GM19239 (cell line): ENCODE data around the gene HCFC1R1.
"Not testable (repeated sequence)": the region's sequence is repeated elsewhere in the genome, so short reads cannot be mapped to it uniquely, and the experiment has no call there.

Experiments used
- DNase-seq: peaks from one replicate; pipeline ENCODE4 v3.0.0; 2011; ENCODE audit warnings: low spot score; ENCODE audit not compliant: insufficient read length
- FAIRE-seq: peaks from 2 replicates; lab custom pipeline; 2011; peaks lifted over from hg19 to GRCh38; lab: Jason Lieb, UNC

Gene HCFC1R1, protein sequence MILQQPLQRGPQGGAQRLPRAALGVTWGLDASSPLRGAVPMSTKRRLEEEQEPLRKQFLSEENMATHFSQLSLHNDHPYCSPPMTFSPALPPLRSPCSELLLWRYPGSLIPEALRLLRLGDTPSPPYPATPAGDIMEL

DNA sequence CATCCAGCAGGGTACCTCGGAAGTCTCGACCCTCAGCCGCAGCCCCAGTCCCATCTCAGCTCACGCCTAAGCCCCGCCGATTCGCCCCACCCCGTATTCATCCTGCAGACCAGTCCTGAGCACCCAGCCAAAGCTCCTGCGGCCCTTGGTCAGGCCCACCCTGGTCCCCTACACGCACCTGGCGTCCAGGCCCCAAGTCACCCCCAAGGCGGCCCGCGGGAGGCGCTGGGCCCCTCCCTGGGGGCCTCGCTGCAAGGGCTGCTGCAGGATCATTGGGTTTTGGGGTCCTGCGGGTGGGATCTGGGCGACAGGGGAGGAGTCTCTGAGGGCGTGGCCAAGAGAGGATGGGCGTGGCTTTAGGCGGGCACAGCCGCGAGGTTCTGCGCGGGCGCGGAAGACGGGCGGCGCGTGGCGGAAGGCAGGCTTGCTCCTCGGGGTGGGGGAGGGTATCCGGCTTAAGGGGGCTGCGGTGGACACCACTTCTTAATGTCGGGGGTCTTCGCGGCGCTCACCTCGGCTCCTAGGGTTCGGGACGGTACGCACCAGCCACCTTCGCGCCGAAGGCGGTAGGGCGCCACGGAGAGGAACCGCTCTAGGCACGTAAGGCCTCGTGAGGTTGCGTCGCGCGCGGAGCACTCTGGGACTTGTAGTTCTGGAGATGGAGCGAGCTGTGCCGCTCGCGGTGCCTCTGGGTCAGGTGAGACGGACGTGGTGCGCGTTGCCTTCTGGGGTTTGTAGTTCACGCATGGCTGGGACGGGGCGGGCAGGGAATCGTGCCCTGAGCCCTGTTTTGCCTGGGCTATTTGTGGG, at the start of gene HCFC1R1, which contains the start of gene THOC6:
TSS of gene HCFC1R1 (minus strand) at position 274 of the 810 bp plus-strand sequence. CDS start at position 273, 1 bp downstream.
TSS of gene THOC6 (plus strand) at position 367 of the 810 bp plus-strand sequence. CDS start at position 659, 292 bp downstream.
- FAIRE-seq (peak; percentile 99), DNase-seq (peak; percentile 92)

DNA sequence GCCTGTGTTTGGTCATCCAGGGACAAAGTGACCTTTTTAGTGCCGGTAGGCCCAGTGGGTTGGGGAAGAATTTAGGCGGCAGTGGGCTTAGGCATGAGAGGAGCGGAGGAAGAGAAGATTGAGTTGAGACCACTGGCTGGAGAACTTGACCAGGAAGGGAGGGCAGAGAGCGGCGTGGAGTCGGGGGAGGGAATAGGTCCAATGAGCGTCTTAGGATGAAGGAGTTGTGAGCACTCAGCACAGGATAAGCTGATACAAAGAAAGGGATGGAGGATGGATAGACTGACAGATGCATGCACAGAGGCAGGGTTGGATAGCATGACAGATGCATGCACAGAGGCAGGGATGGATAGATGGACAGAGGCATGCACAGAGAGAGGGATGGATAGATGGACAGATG, 49.7 kb upstream of the HCFC1R1 start:
- FAIRE-seq (no peak), DNase-seq (no peak)

DNA sequence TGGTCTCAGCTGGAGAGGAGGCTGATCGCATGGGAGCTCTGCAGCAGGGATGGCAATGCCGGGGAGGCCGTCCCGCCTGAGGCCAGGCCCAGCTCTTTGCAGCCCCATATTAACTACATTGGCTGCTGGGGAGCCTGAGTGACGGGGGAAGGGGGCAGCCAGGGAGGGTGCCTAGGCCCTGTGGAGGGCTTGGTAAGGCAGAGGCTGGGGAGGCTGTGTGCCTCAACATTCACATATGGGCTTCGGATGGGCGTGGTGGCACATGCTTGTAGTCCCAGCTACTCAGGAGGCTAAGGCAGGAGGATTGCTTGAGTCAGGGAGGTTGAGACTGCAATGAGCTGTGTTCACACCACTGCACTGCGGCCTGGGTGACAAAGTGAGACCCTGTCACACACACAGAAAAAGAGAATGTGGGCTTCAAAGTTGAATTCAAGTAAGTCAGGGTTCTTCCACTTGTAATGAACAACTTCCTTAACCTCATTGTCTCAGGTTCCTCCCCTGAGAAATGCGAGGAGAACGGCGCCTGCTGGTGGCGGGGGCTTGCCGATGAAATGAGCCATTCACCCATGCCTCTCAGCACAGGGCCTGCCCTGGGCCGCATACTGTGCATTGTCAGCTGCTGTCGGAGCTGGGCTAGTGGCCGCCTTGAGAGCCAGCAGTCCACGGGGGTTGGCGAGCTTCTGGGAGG, 49.0 kb upstream of the HCFC1R1 start:
- not testable (repeated sequence) for DNase-seq
- FAIRE-seq: peak; percentile 90

DNA sequence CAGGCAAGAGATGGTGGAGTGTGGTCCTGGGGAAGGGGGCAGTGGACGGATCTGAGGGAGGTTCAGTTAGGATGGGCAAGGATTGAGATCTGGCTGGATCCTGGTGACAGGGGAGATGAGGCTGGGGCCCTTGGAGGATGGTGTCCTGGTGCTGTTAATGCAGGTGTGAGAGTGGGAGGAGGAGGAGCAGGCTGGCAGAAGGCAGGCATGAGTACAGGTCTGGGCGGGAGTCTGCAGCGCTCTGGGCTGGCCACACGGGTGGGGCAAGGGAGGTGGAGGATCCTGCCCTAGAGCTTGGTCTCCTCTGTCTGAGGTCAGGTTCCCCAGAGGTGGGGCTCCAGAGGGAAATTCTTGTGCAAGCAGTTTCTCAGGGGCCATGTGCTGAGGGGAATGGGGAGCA, 48.4 kb upstream of the HCFC1R1 start:
- not testable (repeated sequence) for FAIRE-seq

DNA sequence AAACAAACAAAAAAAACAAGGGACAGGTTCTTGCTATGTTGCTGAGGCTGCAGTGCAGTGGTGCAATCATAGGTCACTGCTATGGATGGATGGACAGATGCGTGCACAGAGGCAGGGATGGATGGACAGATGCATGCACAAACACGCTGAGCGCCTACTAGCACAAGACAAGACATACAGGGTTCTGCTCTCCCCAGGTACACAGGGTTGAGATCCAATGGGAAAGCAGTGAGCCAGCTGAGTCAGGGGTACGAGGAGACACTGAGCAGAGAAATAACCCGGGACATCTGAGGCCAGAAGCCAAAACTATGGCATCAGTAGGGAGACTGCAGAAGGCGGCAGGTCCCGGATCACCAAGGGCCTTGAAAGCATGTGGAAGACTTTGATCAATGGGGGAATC, 47.9 kb upstream of the HCFC1R1 start:
- no peak for DNase-seq
- FAIRE-seq: no peak

More for the DNA sequence above, 48.4 kb upstream of the HCFC1R1 start:
- not testable (repeated sequence) for DNase-seq

DNA sequence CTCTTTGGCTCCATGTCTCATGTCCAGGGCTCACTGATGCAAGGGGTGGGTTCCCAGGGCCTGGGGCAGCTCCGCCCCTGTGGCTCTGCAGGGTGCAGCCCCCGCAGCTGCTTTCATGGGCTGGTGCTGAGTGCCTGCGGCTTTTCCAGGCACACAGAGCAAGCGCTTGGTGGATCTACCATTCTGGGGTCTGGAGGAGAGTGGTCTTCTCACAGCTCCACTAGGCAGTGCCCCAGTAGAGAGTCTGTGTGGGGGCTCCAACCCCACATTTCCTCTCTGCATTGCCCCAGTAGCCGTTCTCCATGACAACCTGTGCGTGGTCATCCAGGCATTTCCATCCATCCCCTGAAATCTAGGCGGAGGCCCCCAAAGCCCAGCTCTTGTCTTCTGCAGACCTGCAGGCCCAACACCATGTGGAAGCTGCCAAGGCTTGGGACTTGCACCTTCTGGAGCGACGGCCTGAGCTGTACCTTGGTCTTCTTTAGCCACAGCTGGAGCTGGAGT, 46.9 kb upstream of the HCFC1R1 start:
- no peak for FAIRE-seq
- no peak for DNase-seq

DNA sequence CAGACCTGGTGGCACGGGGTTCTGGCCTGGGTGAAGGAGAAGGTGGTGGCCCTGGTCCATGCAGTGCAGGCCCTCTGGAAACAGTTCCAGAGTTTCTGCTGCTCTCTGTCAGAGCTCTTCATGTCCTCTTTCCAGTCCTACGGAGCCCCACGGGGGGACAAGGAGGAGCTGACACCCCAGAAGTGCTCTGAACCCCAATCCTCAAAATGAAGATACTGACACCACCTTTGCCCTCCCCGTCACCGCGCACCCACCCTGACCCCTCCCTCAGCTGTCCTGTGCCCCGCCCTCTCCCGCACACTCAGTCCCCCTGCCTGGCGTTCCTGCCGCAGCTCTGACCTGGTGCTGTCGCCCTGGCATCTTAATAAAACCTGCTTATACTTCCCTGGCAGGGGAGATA, 45.4 kb upstream of the HCFC1R1 start:
- not testable (repeated sequence) for DNase-seq

DNA sequence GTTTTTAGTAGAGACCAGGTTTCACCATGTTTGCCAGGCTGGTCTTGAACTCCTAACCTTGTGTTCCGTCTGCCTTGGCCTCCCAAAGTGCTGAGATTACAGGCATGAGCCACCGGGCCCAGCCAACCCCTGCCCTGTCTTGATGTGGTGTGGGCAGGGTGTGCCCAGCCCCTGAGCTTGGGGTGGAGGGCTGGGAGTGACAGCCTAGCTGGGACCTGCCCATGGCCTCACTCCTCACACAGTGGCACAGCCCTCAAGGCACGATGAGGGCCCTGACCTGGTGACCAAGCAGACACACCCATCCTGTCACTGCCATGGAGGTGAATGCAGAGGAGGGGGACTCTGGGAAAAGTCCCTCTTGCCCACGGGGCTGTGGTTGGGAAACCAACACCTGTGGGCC, 44.7 kb upstream of the HCFC1R1 start:
- FAIRE-seq (no peak), DNase-seq (no peak)

More for the DNA sequence above, 45.4 kb upstream of the HCFC1R1 start:
- not testable (repeated sequence) for FAIRE-seq

DNA sequence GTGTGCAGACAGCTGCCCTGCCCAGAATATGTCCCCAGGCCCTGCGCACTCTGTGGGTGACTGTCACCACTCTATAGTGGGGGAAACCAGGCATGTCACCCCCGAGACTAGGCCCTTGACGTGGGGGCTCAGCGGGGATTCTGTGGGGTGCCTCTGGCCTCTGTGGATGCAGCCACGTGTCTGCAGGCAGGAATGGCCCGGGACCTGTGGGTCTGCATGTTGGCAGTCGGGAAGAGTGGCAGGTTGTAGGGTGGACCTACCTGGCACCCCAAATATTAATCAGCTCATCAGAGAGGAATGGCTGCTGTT, 42.7 kb upstream of the HCFC1R1 start:
- no peak for FAIRE-seq
- DNase-seq: no peak

DNA sequence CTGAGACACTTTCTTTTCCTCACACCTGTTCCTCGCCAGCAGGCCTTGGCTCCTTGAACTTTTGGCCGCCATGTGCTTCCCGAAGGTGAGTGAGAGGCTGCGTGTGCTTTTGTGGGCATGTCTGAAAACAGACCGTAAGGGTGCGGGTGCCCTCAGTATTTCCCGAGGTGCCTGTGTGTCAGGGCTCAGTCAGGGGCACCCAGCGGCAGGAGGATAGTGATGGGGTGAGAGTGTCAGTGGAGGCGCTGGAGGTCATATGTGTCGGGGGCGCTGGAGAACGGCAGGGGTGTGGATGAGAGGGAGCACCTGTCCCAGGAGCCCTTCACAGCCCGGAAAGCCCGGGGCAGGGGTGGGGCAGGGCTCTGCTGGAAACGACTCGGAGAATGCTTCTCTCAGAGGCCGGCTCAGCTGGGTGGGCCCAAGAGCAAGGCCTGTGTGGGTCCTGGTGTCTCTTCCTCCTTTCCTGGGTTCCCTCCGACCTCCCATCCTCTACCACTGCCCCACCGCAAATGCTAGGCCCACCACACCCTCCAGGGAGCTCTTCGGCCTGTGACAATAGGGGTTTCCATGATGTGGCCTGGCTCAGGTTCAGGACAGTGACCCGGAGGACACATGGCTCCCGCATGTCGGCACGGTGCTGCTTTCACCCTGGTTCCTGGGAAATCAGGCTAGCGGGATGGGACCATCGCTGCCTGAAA, 42.1 kb upstream of the HCFC1R1 start:
- no peak for DNase-seq
- no peak for FAIRE-seq

DNA sequence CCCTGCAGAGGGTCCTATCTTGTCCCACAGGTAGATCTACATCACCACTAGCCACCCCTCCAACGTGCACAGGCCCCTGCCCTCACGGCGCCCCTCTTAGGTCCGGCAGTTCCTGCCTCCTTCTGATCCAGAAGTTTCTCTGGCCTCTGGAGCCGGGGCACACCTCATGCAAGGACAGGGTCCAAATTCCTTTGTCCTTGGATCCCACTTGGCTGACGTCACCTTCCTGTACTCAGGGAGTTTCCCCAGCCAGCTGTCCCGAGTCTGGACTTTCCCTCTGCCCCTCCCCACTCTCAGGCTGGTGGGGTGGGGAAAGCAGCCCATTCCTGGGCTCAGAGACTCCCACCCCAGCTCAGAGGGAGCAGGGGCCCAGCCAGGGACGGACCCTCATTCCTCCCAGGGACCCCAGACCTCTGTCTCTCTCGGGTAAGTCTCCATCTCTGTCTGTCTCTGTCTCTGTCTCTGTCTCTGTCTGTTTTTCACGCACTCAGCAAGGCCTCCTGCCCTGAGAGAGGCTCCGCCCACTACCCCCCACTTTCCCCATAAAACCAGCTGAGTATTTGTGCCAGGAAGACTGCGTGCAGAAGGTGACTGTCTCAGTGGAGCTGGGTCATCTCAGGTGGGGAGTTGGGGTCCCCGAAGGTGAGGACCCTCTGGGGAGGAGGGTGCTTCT, 41.5 kb upstream of the HCFC1R1 start, which contains the start of gene IL32:
TSS of gene IL32 (plus strand) at position 572 of the 673 bp plus-strand sequence. CDS start 172 bp downstream, outside the sequence.
- FAIRE-seq (peak; percentile 11), DNase-seq (no peak)

DNA sequence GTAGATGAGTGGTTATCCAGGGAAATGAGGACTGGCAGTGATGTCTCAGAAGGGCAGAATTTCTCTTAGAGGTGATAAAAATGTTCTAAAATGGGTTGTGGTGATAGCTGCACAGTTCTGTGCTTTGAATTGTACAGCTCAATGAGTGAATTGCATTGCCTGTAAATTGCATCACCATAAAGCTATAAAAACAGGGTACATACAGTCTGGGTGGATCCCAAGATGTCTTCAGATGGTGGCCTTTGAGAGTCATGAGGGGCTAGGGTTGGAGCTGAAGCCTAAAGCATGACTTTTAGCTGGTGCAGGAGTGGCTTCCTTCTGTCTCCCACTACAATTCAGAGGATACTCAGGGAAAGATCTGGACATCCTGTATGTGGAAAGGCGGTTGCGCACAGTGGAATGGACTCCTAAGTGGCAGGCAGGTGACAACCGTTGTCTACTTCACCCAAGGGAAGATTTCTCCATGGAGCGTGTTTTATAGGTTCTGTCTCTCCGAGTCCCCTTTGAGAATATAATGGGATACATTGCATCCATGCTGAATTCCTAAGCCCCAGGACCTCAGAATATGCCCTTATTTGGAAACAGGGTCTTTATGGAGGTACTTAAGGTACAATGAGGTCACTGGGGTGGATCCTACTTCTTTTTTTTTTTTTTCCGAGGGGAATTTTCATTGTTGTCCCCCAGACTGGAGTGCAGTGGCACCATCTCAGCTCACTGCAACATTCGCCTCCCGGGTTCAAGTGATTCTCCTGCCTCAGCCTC, 40.1 kb upstream of the HCFC1R1 start:
- FAIRE-seq (no peak), DNase-seq (no peak)

DNA sequence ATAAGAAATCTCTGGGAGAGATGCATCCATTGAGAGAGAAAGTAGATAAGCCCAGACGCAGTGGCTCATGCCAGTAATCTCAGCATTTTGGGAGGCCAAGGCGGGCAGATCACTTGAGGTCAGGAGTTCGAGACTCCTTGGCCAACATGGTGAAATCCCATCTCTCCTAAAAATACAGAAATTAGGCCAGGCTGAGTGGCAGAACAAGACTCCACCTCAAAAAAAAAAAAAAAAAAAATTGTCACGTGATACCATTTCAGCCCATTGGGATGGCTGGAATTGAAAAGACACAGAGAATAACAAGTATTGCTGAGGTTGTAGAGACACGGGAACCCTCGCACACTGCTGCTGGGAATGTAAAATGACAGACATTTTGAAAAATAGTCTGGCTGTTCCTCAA, 38.8 kb upstream of the HCFC1R1 start:
- no peak for DNase-seq
- no peak for FAIRE-seq

DNA sequence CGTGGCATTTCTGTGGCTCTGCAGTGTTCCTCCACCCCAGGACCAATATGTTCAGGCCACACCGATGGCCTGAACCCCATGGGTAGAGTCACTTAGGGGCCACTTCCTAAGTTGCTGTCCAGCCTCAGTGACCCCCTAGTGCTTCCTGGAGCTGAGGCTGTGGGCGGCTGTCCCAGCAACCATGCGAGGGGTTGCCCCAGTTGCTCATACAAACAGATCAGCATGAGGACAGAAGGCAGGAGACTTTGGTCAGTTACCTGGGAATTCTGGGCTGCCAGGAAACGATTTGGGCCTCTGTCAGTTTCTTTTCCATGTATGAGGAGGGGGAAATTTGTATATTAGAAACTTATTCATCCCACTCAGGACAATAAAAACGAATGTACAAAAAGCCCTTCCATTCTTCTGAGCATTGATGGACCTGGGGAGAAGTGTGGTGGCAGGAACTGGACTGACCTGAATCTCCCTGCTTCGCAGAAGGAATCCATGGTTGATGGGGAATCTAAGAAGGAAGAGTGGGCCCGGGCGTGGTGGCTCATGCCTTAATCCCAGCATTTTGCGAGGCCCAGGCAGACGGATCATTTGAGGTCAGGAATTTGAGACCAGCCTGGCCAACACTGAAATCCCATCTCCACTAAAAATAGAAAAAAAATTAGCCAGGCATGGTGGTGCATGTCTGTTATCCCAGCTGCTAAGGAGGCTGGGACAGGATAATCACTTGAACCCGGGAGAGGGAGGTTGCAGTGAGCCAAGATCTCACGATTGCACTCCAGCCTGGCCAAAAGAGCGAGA, 36.8 kb upstream of the HCFC1R1 start:
- DNase-seq: no peak
- no peak for FAIRE-seq

DNA sequence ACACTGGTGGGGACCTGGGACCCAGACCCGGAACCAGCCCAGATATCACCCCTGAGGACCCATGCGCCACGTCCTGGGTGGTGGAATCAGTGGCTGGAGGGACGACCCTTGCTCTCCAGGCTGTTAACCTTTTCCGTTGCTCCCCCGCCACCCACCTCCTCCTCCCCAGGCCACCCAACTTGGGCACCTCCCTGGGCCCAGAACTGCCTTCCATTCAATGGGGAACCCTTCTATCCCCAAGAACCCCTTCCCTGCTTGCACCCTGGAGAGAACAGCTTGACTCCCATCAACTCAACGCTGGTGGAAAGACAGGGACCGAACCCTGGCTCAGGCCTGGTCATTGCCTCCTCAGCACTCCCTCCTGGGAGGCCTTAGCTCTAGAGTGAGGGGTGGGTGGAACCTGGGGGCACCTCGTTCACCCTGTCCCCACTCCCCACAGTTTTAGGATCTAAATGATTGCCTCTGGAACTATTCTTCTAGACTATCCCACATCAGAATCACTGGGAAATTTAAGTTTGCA, 36.0 kb upstream of the HCFC1R1 start:
- no peak for FAIRE-seq

DNA sequence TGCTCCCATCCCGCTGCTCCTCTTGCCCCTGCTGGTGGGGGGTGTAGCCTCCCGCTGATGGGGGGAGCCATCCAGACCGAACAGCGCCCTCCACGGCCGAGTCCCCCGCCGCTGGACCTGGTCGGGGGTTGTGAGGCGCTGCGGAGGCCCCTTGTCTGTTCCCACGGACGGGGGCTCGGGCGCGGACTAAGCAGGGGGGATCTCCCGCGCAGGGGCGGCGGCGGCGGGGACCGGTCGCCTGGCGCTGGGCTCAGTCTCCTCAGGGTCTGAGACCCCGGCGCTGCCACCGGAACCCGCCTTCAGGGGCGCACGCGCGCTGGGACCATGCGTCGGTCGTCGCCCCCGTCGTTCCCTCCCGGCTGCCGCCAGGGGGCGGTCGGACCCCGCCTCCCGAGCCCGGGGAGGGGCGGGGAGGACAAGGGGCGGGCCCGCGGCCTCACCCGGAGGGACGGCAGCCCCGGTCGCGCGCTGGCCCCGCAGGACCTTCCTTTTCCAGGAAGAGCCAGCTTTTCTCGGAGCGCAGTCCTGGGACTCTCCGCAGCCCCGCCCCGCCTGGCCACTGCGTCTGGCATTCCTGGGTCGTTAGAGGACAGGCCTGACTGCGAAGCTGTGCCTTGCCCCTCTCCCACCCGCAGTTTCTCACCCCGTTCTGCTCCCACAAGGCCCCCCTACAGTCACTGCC, 35.4 kb upstream of the HCFC1R1 start:
- DNase-seq: peak; percentile 92
- peak; percentile 11 for FAIRE-seq

More for the DNA sequence above, 36.0 kb upstream of the HCFC1R1 start:
- DNase-seq: no peak
